Trophoblast cell (in vitro differentiated cells and primary cell): ENCODE data around the gene CDC73. TPM values are rescaled to one million over a fixed set of nuclear protein-coding genes. Genes with fewer than 3 reads are reported as not detected.

Source experiments
- DNase-seq, 2 donors: peaks; one replicate each; pipeline ENCODE4 v3.0.0-alpha.2; 2016
- H2AFZ ChIP-seq: 2 replicates; pipeline ENCODE4 v1.6.1; 2013; ENCODE audit warnings: low read length, moderate library complexity, mild to moderate bottlenecking; ENCODE audit not compliant: insufficient read depth, poor library complexity
- H2AK5ac ChIP-seq: 2 replicates; pipeline ENCODE4 v1.6.1; 2013; ENCODE audit warnings: mild to moderate bottlenecking, low read length
- H2BK120ac ChIP-seq: 2 replicates; pipeline ENCODE4 v1.6.1; 2013; ENCODE audit warnings: low read length, mild to moderate bottlenecking, moderate library complexity; ENCODE audit not compliant: insufficient read depth, poor library complexity
- H2BK12ac ChIP-seq: 2 replicates; pipeline ENCODE4 v1.6.1; 2013; ENCODE audit warnings: mild to moderate bottlenecking, low read length, moderate library complexity
- H2BK5ac ChIP-seq: 2 replicates; pipeline ENCODE4 v1.6.1; 2013; ENCODE audit warnings: low read length, low read depth, moderate library complexity, mild to moderate bottlenecking; ENCODE audit not compliant: poor library complexity
- H3K14ac ChIP-seq: 2 replicates; pipeline ENCODE4 v1.6.1; 2013; ENCODE audit warnings: mild to moderate bottlenecking, low read length
- H3K18ac ChIP-seq: 2 replicates; pipeline ENCODE4 v1.6.1; 2013; ENCODE audit warnings: mild to moderate bottlenecking, low read length
- H3K23ac ChIP-seq: 2 replicates; pipeline ENCODE4 v1.6.1; 2013; ENCODE audit warnings: low read length
- H3K27ac ChIP-seq: 2 replicates; pipeline ENCODE4 v1.5.1; 2013; ENCODE audit warnings: low read depth, mild to moderate bottlenecking, inconsistent platforms, low read length, moderate library complexity
- H3K27me3 ChIP-seq: 2 replicates; pipeline ENCODE4 v1.6.1; 2013; ENCODE audit warnings: inconsistent platforms, mild to moderate bottlenecking, low read length, moderate library complexity; ENCODE audit not compliant: insufficient read depth
- H3K36me3 ChIP-seq, 2 experiments: 1 replicate in 1 of 2; 2 replicates in 1 of 2; pipeline ENCODE4 v1.6.1; 2013; ENCODE audit warnings: low read length in 2 of 2, mild to moderate bottlenecking in 2 of 2, moderate library complexity in 1 of 2; ENCODE audit not compliant: insufficient read depth in 2 of 2, control insufficient read depth in 1 of 2
- H3K4ac ChIP-seq: 2 replicates; pipeline ENCODE4 v1.6.1; 2013; ENCODE audit warnings: low read depth, mild to moderate bottlenecking, low read length, moderate library complexity
- H3K4me1 ChIP-seq, 2 experiments: 1 replicate in 1 of 2; 2 replicates in 1 of 2; pipeline ENCODE4 v1.6.1; 2013; ENCODE audit warnings: low read length in 2 of 2, mild to moderate bottlenecking in 2 of 2, moderate library complexity in 1 of 2; ENCODE audit not compliant: insufficient read depth in 2 of 2, control insufficient read depth in 1 of 2
- H3K4me2 ChIP-seq: 2 replicates; pipeline ENCODE4 v1.6.1; 2013; ENCODE audit warnings: inconsistent platforms, mild to moderate bottlenecking, low read length, moderate library complexity
- H3K4me3 ChIP-seq: 2 replicates; pipeline ENCODE4 v1.5.1; 2013; ENCODE audit warnings: mild to moderate bottlenecking, low read depth, low read length, inconsistent platforms
- H3K79me1 ChIP-seq: one replicate; pipeline ENCODE4 v1.6.1; 2013; ENCODE audit warnings: low read length
- H3K79me2 ChIP-seq: 2 replicates; pipeline ENCODE4 v1.6.1; 2013; ENCODE audit warnings: low read length, mild to moderate bottlenecking; ENCODE audit not compliant: control insufficient read depth, insufficient read depth, poor library complexity
- H3K9ac ChIP-seq: 2 replicates; pipeline ENCODE4 v1.6.1; 2013; ENCODE audit warnings: mild to moderate bottlenecking, low read length
- H3K9me3 ChIP-seq: 2 replicates; pipeline ENCODE4 v1.6.1; 2013; ENCODE audit warnings: low read depth, mild to moderate bottlenecking, control low read depth, inconsistent platforms, low read length; ENCODE audit not compliant: insufficient read depth
- H4K12ac ChIP-seq: 2 replicates; pipeline ENCODE4 v1.6.1; 2013; ENCODE audit warnings: low read depth, mild to moderate bottlenecking, low read length, moderate library complexity
- H4K8ac ChIP-seq: 2 replicates; pipeline ENCODE4 v1.6.1; 2013; ENCODE audit warnings: low read depth, mild to moderate bottlenecking, low read length, moderate library complexity
- H4K91ac ChIP-seq: one replicate; pipeline ENCODE4 v1.6.1; 2013; ENCODE audit warnings: low read depth, mild to moderate bottlenecking, low read length, moderate library complexity
- WGBS: extraction: QIAGEN DNeasy Blood & Tissue Kit; methylation state at CpG from one replicate; pipeline ENCODE4 v1.1.7; 2013; ENCODE audit warnings: missing lambda C conversion rate; ENCODE audit not compliant: insufficient read length, insufficient coverage; ENCODE audit errors: extremely low coverage; 5-methylcytosine and 5-hydroxymethylcytosine counted together
- polyA plus RNA-seq: library from polyadenylated mRNA; stranded (reverse); fragments of 200-250 nt; gene quantifications from 2 replicates; pipeline ENCODE4 v1.2.3, GENCODE V29; 2013

Gene CDC73
- polyA plus RNA-seq, result 24.2 and 24.6 TPM in 2 replicates

- H2BK12ac ChIP-seq, result peak within 1 kb of the TSS; percentile 26
- H3K27me3 ChIP-seq, result no peaks in the 10 kb centered on the region
- H3K9me3 ChIP-seq, result no peaks in the 10 kb centered on the region
- H3K4me2 ChIP-seq, result peak within 1 kb of the TSS; percentile 92
- peak within 1 kb of the TSS; percentile 93 for H4K8ac ChIP-seq
- peaks cover 12% of the 10 kb centered on the region for H3K79me1 ChIP-seq
- peaks cover 6 to 8% of the 10 kb centered on the region in 2 experiments for H3K36me3 ChIP-seq
- H3K4ac ChIP-seq, result peak within 1 kb of the TSS; percentile 38
- H3K23ac ChIP-seq, result peak within 1 kb of the TSS; percentile 97
- H3K4me1 ChIP-seq, result peaks cover 0 to 3% of the 10 kb centered on the region in 2 experiments
- peak within 1 kb of the TSS; percentile 80 for H3K14ac ChIP-seq
- peak within 1 kb of the TSS; percentile 83 for H4K91ac ChIP-seq
- peak within 1 kb of the TSS; percentile 85 for H2AFZ ChIP-seq
- peak within 1 kb of the TSS; percentile 72 for H2BK120ac ChIP-seq
- H3K79me2 ChIP-seq, result peaks cover 8% of the 10 kb centered on the region
- peak within 1 kb of the TSS; percentile 99 for H3K9ac ChIP-seq
- WGBS, result no CpG with 5 or more reads among the region's 85 CpGs
- no peak within 1 kb of the TSS for H2AK5ac ChIP-seq
- peak within 1 kb of the TSS; percentile 96 for H3K27ac ChIP-seq
- H2BK5ac ChIP-seq, result peak within 1 kb of the TSS; percentile 73
- peak within 1 kb of the TSS; percentile 96 for H3K4me3 ChIP-seq
- peak; percentile 92 to 98 for DNase-seq
- peak within 1 kb of the TSS; percentile 54 for H4K12ac ChIP-seq
- peak within 1 kb of the TSS; percentile 82 for H3K18ac ChIP-seq
Measured at GRCh38 chr1:193121616-193122593, at the start of gene CDC73. Gene CDC73 (plus strand): TSS chr1:193122031. CDS start chr1:193122201, 170 bp downstream.

GRCh38 chr1:193077991-193078390, 43.8 kb upstream of the CDC73 start:
- Histone ChIP-seq H3K14ac (no peak overlapping the region), H2BK5ac (no peak overlapping the region), H2AFZ (no peak overlapping the region), H3K4ac (no peak overlapping the region), H3K79me1 (no peaks in the 10 kb centered on the region), H3K4me1 (no peaks in the 10 kb centered on the region), H2BK12ac (no peak overlapping the region), H3K9me3 (no peaks in the 10 kb centered on the region), H4K12ac (no peak overlapping the region), H3K27ac (no peak overlapping the region), H2BK120ac (no peak overlapping the region), H3K4me2 (no peak overlapping the region), H4K91ac (no peak overlapping the region), H3K18ac (no peak overlapping the region), H3K23ac (no peak overlapping the region), H3K79me2 (no peaks in the 10 kb centered on the region), H4K8ac (no peak overlapping the region), H3K36me3 (peaks cover 8 to 12% of the 10 kb centered on the region in 2 experiments), H3K9ac (no peak overlapping the region), H3K27me3 (no peaks in the 10 kb centered on the region), H2AK5ac (no peak overlapping the region), H3K4me3 (no peak overlapping the region)
- no peak for DNase-seq

GRCh38 chr1:193079187-193079586, 42.6 kb upstream of the CDC73 start:
- H3K27me3 ChIP-seq, result no peaks in the 10 kb centered on the region
- no peak overlapping the region for H4K12ac ChIP-seq
- H3K4me2 ChIP-seq, result no peak overlapping the region
- no peak overlapping the region for H3K9ac ChIP-seq
- no peaks in the 10 kb centered on the region for H3K9me3 ChIP-seq
- no peak overlapping the region for H2AK5ac ChIP-seq
- no peaks in the 10 kb centered on the region for H3K4me1 ChIP-seq
- no peak overlapping the region for H3K4me3 ChIP-seq
- H3K27ac ChIP-seq, result no peak overlapping the region
- H4K8ac ChIP-seq, result no peak overlapping the region
- no peak overlapping the region for H3K23ac ChIP-seq
- no CpG with 5 or more reads among the region's 3 CpGs for WGBS
- H3K18ac ChIP-seq, result no peak overlapping the region
- no peak overlapping the region for H2BK120ac ChIP-seq
- H3K79me1 ChIP-seq, result no peaks in the 10 kb centered on the region
- H4K91ac ChIP-seq, result no peak overlapping the region
- H2BK12ac ChIP-seq, result no peak overlapping the region
- no peak overlapping the region for H2AFZ ChIP-seq
- H2BK5ac ChIP-seq, result no peak overlapping the region
- H3K36me3 ChIP-seq, result peaks cover 8 to 17% of the 10 kb centered on the region in 2 experiments
- no peak overlapping the region for H3K14ac ChIP-seq
- DNase-seq, result no peak
- no peak overlapping the region for H3K4ac ChIP-seq
- H3K79me2 ChIP-seq, result no peaks in the 10 kb centered on the region

- Histone ChIP-seq H2BK12ac (no peak overlapping the region), H2AK5ac (no peak overlapping the region), H2AFZ (no peak overlapping the region), H3K79me1 (no peaks in the 10 kb centered on the region), H2BK120ac (no peak overlapping the region), H3K27ac (no peak overlapping the region), H3K36me3 (peaks cover 6 to 13% of the 10 kb centered on the region in 2 experiments), H2BK5ac (no peak overlapping the region), H3K9me3 (no peaks in the 10 kb centered on the region), H3K18ac (no peak overlapping the region), H4K12ac (no peak overlapping the region), H3K79me2 (no peaks in the 10 kb centered on the region), H3K4me3 (no peak overlapping the region), H4K8ac (no peak overlapping the region), H3K23ac (no peak overlapping the region), H3K4ac (no peak overlapping the region), H4K91ac (no peak overlapping the region), H3K9ac (no peak overlapping the region), H3K4me2 (no peak overlapping the region), H3K14ac (no peak overlapping the region), H3K27me3 (no peaks in the 10 kb centered on the region), H3K4me1 (no peaks in the 10 kb centered on the region)
- no peak for DNase-seq
- WGBS, result no CpG with 5 or more reads among the region's 6 CpGs
Measured at GRCh38 chr1:193083365-193084088, 38.3 kb upstream of the CDC73 start.
